Heart left ventricle (tissue), 16 donors: ENCODE results near the gene NTN4. TPM values are rescaled to one million over a fixed set of nuclear protein-coding genes. Genes with fewer than 3 reads are reported as not detected.
"Not testable (repeated sequence)": the region's sequence is repeated elsewhere in the genome, so short reads cannot be mapped to it uniquely, and the experiment has no call there.

Experiments
- ATAC-seq, 4 donors: fragments of 200-7000 bp; cut with Tn5 transposase; one replicate each; pipeline ENCODE4 v1.9.1; 2020 to 2022; ENCODE audit warnings: moderate library complexity in 4 of 4, mild to moderate bottlenecking in 3 of 4, moderate number of reproducible peaks in 1 of 4
- DNase-seq, 5 donors: peaks; one replicate each; pipeline ENCODE4 v3.0.0-alpha.2; 2020
- H3K27ac ChIP-seq, 12 donors: fragments of 200-600 bp; sonication (generic) in 4 of 12; one replicate each; pipeline versions ENCODE4 v1.5.0 to v1.8.0; 2016 to 2022; ENCODE audit warnings: mild to moderate bottlenecking in 2 of 12
- H3K27me3 ChIP-seq, 9 donors: fragments of 200-600 bp; sonication (generic) in 2 of 9; one replicate each; pipeline versions ENCODE4 v1.5.1 to v1.8.0; 2016 to 2022; ENCODE audit warnings: mild to moderate bottlenecking in 3 of 9
- H3K36me3 ChIP-seq, 9 donors: fragments of 200-600 bp; sonication (generic) in 2 of 9; one replicate each; pipeline versions ENCODE4 v1.5.0 to v1.8.0; 2018 to 2022; ENCODE audit warnings: mild to moderate bottlenecking in 2 of 9
- H3K4me1 ChIP-seq, 12 donors: fragments of 200-600 bp; sonication (generic) in 4 of 12; one replicate each; pipeline versions ENCODE4 v1.5.0 to v1.8.0; 2016 to 2022; ENCODE audit warnings: mild to moderate bottlenecking in 3 of 12
- H3K4me3 ChIP-seq, 12 donors: fragments of 200-600 bp; sonication (generic) in 4 of 12; one replicate each; pipeline versions ENCODE4 v1.5.0 to v1.8.0; 2017 to 2022; ENCODE audit warnings: mild to moderate bottlenecking in 9 of 12, moderate library complexity in 4 of 12
- H3K9me3 ChIP-seq, 12 donors: fragments of 200-600 bp; sonication (generic) in 4 of 12; one replicate each; pipeline versions ENCODE4 v1.5.0 to v1.8.0; 2016 to 2022; ENCODE audit warnings: mild to moderate bottlenecking in 1 of 12
- POLR2A ChIP-seq, 2 donors: fragments of 450-650 bp; IDR thresholded peaks; one replicate each; pipeline ENCODE4 v1.6.1; 2017; ENCODE audit warnings: antibody characterized with exemption in 2 of 2, mild to moderate bottlenecking in 2 of 2, moderate library complexity in 2 of 2
- WGBS, 4 donors: extraction: QIAGEN DNeasy Blood & Tissue Kit in 2 of 4; methylation state at CpG; one replicate each; pipeline versions ENCODE4 v1.1.5 to v1.1.7; 2013 to 2018; 5-methylcytosine and 5-hydroxymethylcytosine counted together
- intact Hi-C, 10 donors: fragments of 100-400 bp; cut with DNase I; formaldehyde crosslinking; loops; one replicate each; pipeline versions ENCODE4 v1.11.1 to v1.14.2; 2022
- polyA plus RNA-seq, 2 donors: library from polyadenylated mRNA; stranded (reverse); fragments of 200-250 nt; gene quantifications; one replicate each; pipeline ENCODE4 v1.2.3, GENCODE V29; 2013
- total RNA-seq, 9 donors: library from RNA; depleted of rRNA in 2 of 9; stranded (reverse); fragments of >200 nt in 2 of 9; fragmentation: NEBNext Ultra II Directional in 3 of 9; extraction: Animal tissue kit (Norgen Biotek cat#: 25700) in 3 of 9; gene quantifications; one replicate each; pipeline versions ENCODE4 v1.1.0 to v1.2.4, GENCODE V29; 2016 to 2023
- TF ChIP-seq, protein P1 (sequence below), 12 donors: fragments of 200-600 bp; sonication (generic) in 4 of 12; IDR thresholded peaks; one replicate each; pipeline versions ENCODE4 v1.5.0 to v1.8.0; 2018 to 2022; ENCODE audit warnings: antibody characterized with exemption in 12 of 12, mild to moderate bottlenecking in 5 of 12
- donor health status: ischemic (EF 13 %, LVEDD 7.1; RV severe dilation, severe dysfunction).
- donor health status: healthy with polysubstance abuse.
- donor health status: DM: no; HTN: yes; CAD: no.
- donor health status: DM: no; HTN: no; CAD: no.
- donor health status: ischemic (EF 25% LVEDD 6.9; RV normal size, moderate dysfunction).
- donor health status: ischemic (EF 25% LVEDD 5.7; RV mildly dilated, moderate dysfunction).
- donor health status: healthy.
- donor health status: DM: yes; HTN: yes; CAD: no.
- donor health status: ischemic (EF 35%, LVEDD 5.7; RV mildly dilated, moderate dysfunction).
- donor health status: nonischemic (EF 11% LVEDD 7.7; RV severe dilation, severe dysfunction).
- donor health status: DM: yes; HTN: yes; CAD: no.
- donor health status: PGD.
- donor health status: ischemic (EF 29% LVEDD 5.4; RV normal size, mild dysfunction).
- donor health status: nonischemic (EF 23%, LVEDD 6.1; RV moderate dilation, normal function).

NTN4 gene
- total and polyA plus RNA-seq, 11 donors, result 23.9 to 116 (median 68.0) TPM

DNA sequence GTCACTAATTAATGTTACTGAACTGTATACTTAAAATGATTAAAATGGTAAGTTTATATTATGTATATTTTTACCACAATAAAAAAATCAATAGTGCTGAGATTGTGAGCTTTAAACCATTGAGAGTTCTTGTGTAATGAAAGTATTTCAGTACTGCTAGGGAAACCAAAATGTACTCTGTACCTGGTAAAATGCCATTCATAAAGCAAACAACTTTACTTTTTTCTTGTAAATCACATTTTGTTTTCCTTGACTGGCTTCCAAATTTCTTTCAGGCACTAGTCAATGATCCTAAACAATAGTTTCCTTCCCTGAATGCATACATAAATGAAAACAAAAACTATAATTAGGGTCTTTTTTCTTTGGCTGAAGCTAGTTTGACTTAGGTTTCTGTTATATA, 38.8 kb upstream of the NTN4 start:
- Histone ChIP-seq H3K9me3 (no peaks in the 10 kb centered on the region), H3K36me3 (no peaks in the 10 kb centered on the region), H3K27ac (no peak overlapping the region), H3K27me3 (no peaks in the 10 kb centered on the region), H3K4me1 (no peaks in the 10 kb centered on the region), H3K4me3 (no peak overlapping the region)
- ATAC-seq, result no peak
- no peak for DNase-seq
- intact Hi-C loops, result loop anchor here in 4 of 10 donors (5.0 to 10.0 kb wide), 2 partner anchors 163 to 165 kb away; partner anchors contain the start of gene HAL (in 3 of the 4)
- TF ChIP-seq, protein P1, sequence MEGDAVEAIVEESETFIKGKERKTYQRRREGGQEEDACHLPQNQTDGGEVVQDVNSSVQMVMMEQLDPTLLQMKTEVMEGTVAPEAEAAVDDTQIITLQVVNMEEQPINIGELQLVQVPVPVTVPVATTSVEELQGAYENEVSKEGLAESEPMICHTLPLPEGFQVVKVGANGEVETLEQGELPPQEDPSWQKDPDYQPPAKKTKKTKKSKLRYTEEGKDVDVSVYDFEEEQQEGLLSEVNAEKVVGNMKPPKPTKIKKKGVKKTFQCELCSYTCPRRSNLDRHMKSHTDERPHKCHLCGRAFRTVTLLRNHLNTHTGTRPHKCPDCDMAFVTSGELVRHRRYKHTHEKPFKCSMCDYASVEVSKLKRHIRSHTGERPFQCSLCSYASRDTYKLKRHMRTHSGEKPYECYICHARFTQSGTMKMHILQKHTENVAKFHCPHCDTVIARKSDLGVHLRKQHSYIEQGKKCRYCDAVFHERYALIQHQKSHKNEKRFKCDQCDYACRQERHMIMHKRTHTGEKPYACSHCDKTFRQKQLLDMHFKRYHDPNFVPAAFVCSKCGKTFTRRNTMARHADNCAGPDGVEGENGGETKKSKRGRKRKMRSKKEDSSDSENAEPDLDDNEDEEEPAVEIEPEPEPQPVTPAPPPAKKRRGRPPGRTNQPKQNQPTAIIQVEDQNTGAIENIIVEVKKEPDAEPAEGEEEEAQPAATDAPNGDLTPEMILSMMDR (IDR thresholded peaks at IDR 0.05), result no peak
- TF ChIP-seq POLR2A (IDR thresholded peaks at IDR 0.05), result no peak

DNA sequence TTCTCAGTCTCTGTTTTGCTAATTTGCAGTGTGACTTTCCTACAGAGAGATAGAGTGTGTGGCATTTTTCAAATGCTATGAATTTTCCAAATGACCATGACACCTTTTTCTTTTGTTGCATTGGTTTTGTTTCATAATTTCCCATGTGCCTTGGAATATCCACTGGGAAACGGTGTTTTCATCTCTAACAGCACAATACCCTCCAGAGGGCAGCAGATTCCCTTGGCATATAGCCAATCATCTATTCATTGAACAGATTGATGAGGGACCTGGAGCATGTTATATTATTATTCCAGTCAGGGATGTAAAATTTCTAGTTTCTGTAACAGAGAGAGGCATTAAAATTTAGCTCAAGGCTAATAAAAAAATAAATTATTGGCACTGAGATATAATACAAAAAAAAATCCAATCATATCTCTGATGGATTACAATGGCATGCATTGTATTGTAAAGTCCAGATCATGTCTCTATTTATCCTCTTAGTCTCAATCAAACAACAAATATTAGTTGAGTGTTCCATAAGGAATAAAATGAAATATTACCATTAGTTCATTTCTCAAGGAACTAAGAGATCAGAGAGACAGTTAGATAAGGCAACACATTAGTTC, 29.6 kb upstream of the NTN4 start:
- 0 to 3% (median 0%) methylated on average over 1 of the region's 1 CpG for WGBS, 4 donors
- H3K27ac ChIP-seq, result no peak overlapping the region
- no peaks in the 10 kb centered on the region for H3K27me3 ChIP-seq
- intact Hi-C loops, result loop anchor here in 6 of 10 donors (2.0 to 10.0 kb wide), 3 partner anchors 175 to 179 kb away; partner anchors contain the start of gene HAL (in 5 of the 6)
- H3K36me3 ChIP-seq, result no peaks in the 10 kb centered on the region
- DNase-seq (no peak), ATAC-seq (peak in 1 of 4 donors; percentile 52)
- TF ChIP-seq, protein P1 (IDR thresholded peaks at IDR 0.05), result peak; percentile 23 to 70 (median 48)
- TF ChIP-seq POLR2A (IDR thresholded peaks at IDR 0.05), result no peak
- H3K4me3 ChIP-seq, result no peak overlapping the region
- H3K9me3 ChIP-seq, result no peaks in the 10 kb centered on the region
- H3K4me1 ChIP-seq, result no peaks in the 10 kb centered on the region

DNA sequence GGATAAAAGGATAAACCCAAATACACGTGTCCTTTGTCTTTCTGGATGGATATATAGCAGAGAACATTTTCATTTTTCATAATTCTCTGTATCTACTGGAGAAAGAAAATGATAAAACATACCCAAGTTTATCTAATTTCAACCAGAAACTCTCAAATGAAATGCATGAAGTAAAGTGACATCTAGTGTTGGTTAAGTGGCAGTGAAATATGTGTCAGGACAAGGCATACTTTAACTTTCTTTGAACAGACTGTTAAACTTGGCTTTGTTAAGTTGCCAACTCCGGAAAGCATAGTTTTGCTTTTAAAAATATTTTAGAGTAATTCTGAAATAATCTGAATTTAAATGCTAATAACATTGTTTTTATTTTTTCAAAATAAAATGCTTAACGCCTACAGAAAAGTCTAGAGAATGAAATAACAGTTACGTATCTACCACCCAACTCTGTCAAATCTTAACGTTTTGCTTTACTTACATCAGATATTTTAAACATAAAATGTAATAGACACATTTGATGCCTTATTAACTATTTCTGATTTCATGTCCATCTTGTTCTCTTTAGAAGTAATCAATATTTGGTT, 25.2 kb upstream of the NTN4 start:
- intact Hi-C loops, result loop anchor here (1.0 to 2.0 kb wide), 4 partner anchors 193 to 233 kb away; no protein-coding TSS in a partner anchor
- 50 to 56% (median 52%) methylated on average over 5 of the region's 5 CpGs for WGBS, 4 donors
- DNase-seq, result no peak
- Histone ChIP-seq H3K9me3 (no peaks in the 10 kb centered on the region), H3K36me3 (no peaks in the 10 kb centered on the region), H3K4me3 (no peak overlapping the region), H3K27ac (no peak overlapping the region), H3K27me3 (no peaks in the 10 kb centered on the region), H3K4me1 (no peaks in the 10 kb centered on the region)
- ATAC-seq, result peak in 2 of 4 donors; percentile 59
- TF ChIP-seq, protein P1 (IDR thresholded peaks at IDR 0.05), result peak; percentile 57 to 86 (median 81)
- TF ChIP-seq POLR2A (IDR thresholded peaks at IDR 0.05), result no peak

DNA sequence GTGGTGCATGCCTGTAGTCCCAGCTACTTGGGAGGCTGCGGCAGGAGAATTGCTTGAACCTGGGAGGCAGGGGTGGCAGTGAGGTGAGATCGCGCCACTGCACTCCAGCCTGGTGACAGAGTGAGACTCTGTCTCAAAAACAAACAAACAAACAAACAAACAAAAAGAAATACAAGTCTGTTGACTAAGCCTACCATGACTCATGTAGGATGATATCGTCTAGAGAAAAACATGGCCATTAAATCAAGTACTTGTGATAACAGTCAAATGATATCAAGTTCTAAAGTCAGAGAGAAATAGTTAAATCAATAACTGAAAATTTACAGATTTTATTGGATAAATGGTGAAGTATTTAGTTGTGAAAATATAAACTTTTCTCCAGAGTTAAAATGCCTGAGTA, 21.6 kb upstream of the NTN4 start:
- 91 to 97% (median 92%) methylated on average over 4 of the region's 4 CpGs for WGBS, 4 donors
- intact Hi-C loops, result loop anchor here in 2 of 10 donors (5.0 kb wide), 1 partner anchor 190 kb away; no protein-coding TSS in a partner anchor

More for the DNA sequence above, 21.6 kb upstream of the NTN4 start:
- H3K27me3 ChIP-seq, H3K27ac ChIP-seq, H3K36me3 ChIP-seq, DNase-seq, H3K4me3 ChIP-seq, H3K9me3 ChIP-seq, H3K4me1 ChIP-seq, ATAC-seq: not testable (repeated sequence)
